ENCODE results near the gene RGS12.

RGS12 gene

GRCh38 chr4:3250438-3250955, 42.3 kb upstream of the RGS12 start:
- no peak for DNase-seq (ENCODE audit: low read depth in 1 of 2, low spot score in 1 of 2)
- TF ChIP-seq POLR2AphosphoS5 (IDR thresholded peaks at IDR 0.05; ENCODE audit: low read depth) (no peak), REST (IDR thresholded peaks at IDR 0.05; ENCODE audit: insufficient replicate concordance, low read depth) (no peak), CTCF (IDR thresholded peaks at IDR 0.05; ENCODE audit: insufficient read depth, low read length) (no peak), GABPA (IDR thresholded peaks at IDR 0.05; ENCODE audit: low read depth) (no peak), SPI1 (IDR thresholded peaks at IDR 0.05; ENCODE audit: borderline replicate concordance, low read depth) (no peak)
- H3K4me3 ChIP-seq (replicated peaks; ENCODE audit: insufficient read depth, low read length) = no peak overlapping the region
- H3K27ac ChIP-seq (replicated peaks) = no peak overlapping the region
- H3K27me3 ChIP-seq (ENCODE audit: insufficient read depth, poor library complexity, severe bottlenecking) = no peaks in the 10 kb centered on the region

GRCh38 chr4:3250956-3251690, 41.7 kb upstream of the RGS12 start:
- TF ChIP-seq POLR2AphosphoS5 (IDR thresholded peaks at IDR 0.05; ENCODE audit: low read depth) = no peak
- no peak for TF ChIP-seq CTCF (IDR thresholded peaks at IDR 0.05; ENCODE audit: insufficient read depth, low read length)
- DNase-seq (ENCODE audit: low read depth in 1 of 2, low spot score in 1 of 2) = no peak
- H3K27me3 ChIP-seq (ENCODE audit: insufficient read depth, poor library complexity, severe bottlenecking) = no peaks in the 10 kb centered on the region
- H3K27ac ChIP-seq (replicated peaks) = no peak overlapping the region
- H3K4me3 ChIP-seq (replicated peaks; ENCODE audit: insufficient read depth, low read length) = no peak overlapping the region

GRCh38 chr4:3251691-3252479, 40.9 kb upstream of the RGS12 start:
- TF ChIP-seq POLR2AphosphoS5 (IDR thresholded peaks at IDR 0.05; ENCODE audit: low read depth) = no peak
- TF ChIP-seq REST (IDR thresholded peaks at IDR 0.05; ENCODE audit: insufficient replicate concordance, low read depth) = no peak
- TF ChIP-seq SPI1 (IDR thresholded peaks at IDR 0.05; ENCODE audit: borderline replicate concordance, low read depth) = no peak
- TF ChIP-seq GABPA (IDR thresholded peaks at IDR 0.05; ENCODE audit: low read depth) = no peak
- TF ChIP-seq CTCF (IDR thresholded peaks at IDR 0.05; ENCODE audit: insufficient read depth, low read length) = no peak
- Histone ChIP-seq H3K4me3 (replicated peaks; ENCODE audit: insufficient read depth, low read length) (no peak overlapping the region), H3K27me3 (ENCODE audit: insufficient read depth, poor library complexity, severe bottlenecking) (no peaks in the 10 kb centered on the region), H3K27ac (replicated peaks) (no peak overlapping the region)
- DNase-seq (ENCODE audit: low read depth in 1 of 2, low spot score in 1 of 2) = no peak
